ENCODE data around the gene CGNL1.

The CGNL1 gene

GRCh38 chr15:57537072-57537471 is 160.8 kb downstream of the CGNL1 start:
- Mint-ChIP-seq H3K36me3 (no peaks in the 10 kb centered on the region), H3K4me1 (peaks cover 13% of the 10 kb centered on the region), H3K27ac (no peak overlapping the region), H3K9me3 (no peaks in the 10 kb centered on the region), H3K4me3 (no peak overlapping the region)
- ATAC-seq (no peak), DNase-seq (ENCODE audit: low spot score in 2 of 2) (no peak)

- Mint-ChIP-seq H3K36me3 (no peaks in the 10 kb centered on the region), H3K4me1 (peaks cover 13% of the 10 kb centered on the region), H3K4me3 (no peak overlapping the region), H3K27ac (no peak overlapping the region), H3K9me3 (no peaks in the 10 kb centered on the region)
- ATAC-seq (no peak), DNase-seq (ENCODE audit: low spot score in 2 of 2) (no peak)
Measured at GRCh38 chr15:57537488-57538264, 161.4 kb downstream of the CGNL1 start.

GRCh38 chr15:57538265-57538529 is 161.9 kb downstream of the CGNL1 start:
- ATAC-seq (no peak), DNase-seq (ENCODE audit: low spot score in 2 of 2) (no peak)
- H3K4me3 Mint-ChIP-seq = no peak overlapping the region
- H3K4me1 Mint-ChIP-seq = peaks cover 13% of the 10 kb centered on the region
- no peaks in the 10 kb centered on the region for H3K36me3 Mint-ChIP-seq
- H3K9me3 Mint-ChIP-seq = no peaks in the 10 kb centered on the region
- no peak overlapping the region for H3K27ac Mint-ChIP-seq

GRCh38 chr15:57538821-57539220 is 162.5 kb downstream of the CGNL1 start:
- Mint-ChIP-seq H3K4me1 (peaks cover 13% of the 10 kb centered on the region), H3K36me3 (no peaks in the 10 kb centered on the region)
- DNase-seq (ENCODE audit: low spot score in 2 of 2) = no peak

GRCh38 chr15:57540211-57540610 is 163.9 kb downstream of the CGNL1 start:
- ATAC-seq (no peak), DNase-seq (ENCODE audit: low spot score in 2 of 2) (no peak)
- Mint-ChIP-seq H3K27ac (no peak overlapping the region), H3K4me3 (no peak overlapping the region), H3K36me3 (no peaks in the 10 kb centered on the region), H3K4me1 (peaks cover 13% of the 10 kb centered on the region), H3K9me3 (no peaks in the 10 kb centered on the region)

More at GRCh38 chr15:57538821-57539220, 162.5 kb downstream of the CGNL1 start:
- no peak for ATAC-seq
- H3K4me3 Mint-ChIP-seq = no peak overlapping the region
- H3K9me3 Mint-ChIP-seq = no peaks in the 10 kb centered on the region
- peak overlapping the region; percentile 32 for H3K27ac Mint-ChIP-seq

GRCh38 chr15:57540736-57541135 is 164.4 kb downstream of the CGNL1 start:
- Mint-ChIP-seq H3K9me3 (no peaks in the 10 kb centered on the region), H3K27ac (no peak overlapping the region), H3K4me1 (peaks cover 13% of the 10 kb centered on the region), H3K4me3 (no peak overlapping the region), H3K36me3 (no peaks in the 10 kb centered on the region)
- ATAC-seq = peak; percentile 84
- peak in 1 of 2 donors; percentile 59 for DNase-seq (ENCODE audit: low spot score in 2 of 2)

GRCh38 chr15:57541271-57541670 is 165.0 kb downstream of the CGNL1 start:
- Mint-ChIP-seq H3K36me3 (no peaks in the 10 kb centered on the region), H3K4me1 (peaks cover 13% of the 10 kb centered on the region), H3K9me3 (no peaks in the 10 kb centered on the region), H3K27ac (no peak overlapping the region), H3K4me3 (no peak overlapping the region)
- ATAC-seq (peak; percentile 5), DNase-seq (ENCODE audit: low spot score in 2 of 2) (no peak)

GRCh38 chr15:57541805-57542504 is 165.7 kb downstream of the CGNL1 start:
- peak in 1 of 2 donors; percentile 57 for DNase-seq (ENCODE audit: low spot score in 2 of 2)
- H3K9me3 Mint-ChIP-seq = no peaks in the 10 kb centered on the region
- H3K36me3 Mint-ChIP-seq = no peaks in the 10 kb centered on the region
- no peak for ATAC-seq
- H3K27ac Mint-ChIP-seq = no peak overlapping the region
- H3K4me3 Mint-ChIP-seq = no peak overlapping the region
- peaks cover 13% of the 10 kb centered on the region for H3K4me1 Mint-ChIP-seq

GRCh38 chr15:57542505-57542817 is 166.2 kb downstream of the CGNL1 start:
- DNase-seq (ENCODE audit: low spot score in 2 of 2) (no peak), ATAC-seq (no peak)
- Mint-ChIP-seq H3K9me3 (no peaks in the 10 kb centered on the region), H3K27ac (no peak overlapping the region), H3K4me3 (no peak overlapping the region), H3K4me1 (peaks cover 13% of the 10 kb centered on the region), H3K36me3 (no peaks in the 10 kb centered on the region)

- no peak overlapping the region for H3K4me3 Mint-ChIP-seq
- DNase-seq (ENCODE audit: low spot score in 2 of 2) (no peak), ATAC-seq (no peak)
- H3K4me1 Mint-ChIP-seq = peaks cover 12% of the 10 kb centered on the region
- H3K27ac Mint-ChIP-seq = no peak overlapping the region
- no peaks in the 10 kb centered on the region for H3K9me3 Mint-ChIP-seq
- H3K36me3 Mint-ChIP-seq = no peaks in the 10 kb centered on the region
Measured at GRCh38 chr15:57544848-57545480, 168.7 kb downstream of the CGNL1 start.

- DNase-seq (ENCODE audit: low spot score in 2 of 2) = no peak
- H3K4me3 Mint-ChIP-seq = no peak overlapping the region
- H3K9me3 Mint-ChIP-seq = no peaks in the 10 kb centered on the region
- H3K36me3 Mint-ChIP-seq = no peaks in the 10 kb centered on the region
- peaks cover 2% of the 10 kb centered on the region for H3K4me1 Mint-ChIP-seq
- no peak overlapping the region for H3K27ac Mint-ChIP-seq
- no peak for ATAC-seq
Measured at GRCh38 chr15:57545995-57546394, 169.7 kb downstream of the CGNL1 start.

GRCh38 chr15:57547243-57547755 is 171.0 kb downstream of the CGNL1 start:
- Mint-ChIP-seq H3K4me1 (no peaks in the 10 kb centered on the region), H3K9me3 (no peaks in the 10 kb centered on the region), H3K36me3 (no peaks in the 10 kb centered on the region), H3K27ac (no peak overlapping the region), H3K4me3 (no peak overlapping the region)
- DNase-seq (ENCODE audit: low spot score in 2 of 2) = no peak
- ATAC-seq = no peak

GRCh38 chr15:57548351-57548750 is 172.0 kb downstream of the CGNL1 start:
- no peak for DNase-seq (ENCODE audit: low spot score in 2 of 2)
- no peak for ATAC-seq

GRCh38 chr15:57548835-57549234 is 172.5 kb downstream of the CGNL1 start:
- H3K27ac Mint-ChIP-seq = no peak overlapping the region

More at GRCh38 chr15:57548351-57548750, 172.0 kb downstream of the CGNL1 start:
- Mint-ChIP-seq H3K4me1 (no peaks in the 10 kb centered on the region), H3K36me3 (no peaks in the 10 kb centered on the region), H3K27ac (no peak overlapping the region), H3K4me3 (no peak overlapping the region), H3K9me3 (no peaks in the 10 kb centered on the region)

GRCh38 chr15:57549935-57550334 is 173.6 kb downstream of the CGNL1 start:
- DNase-seq (ENCODE audit: low spot score in 2 of 2) = no peak
- H3K27ac Mint-ChIP-seq = no peak overlapping the region
- no peaks in the 10 kb centered on the region for H3K36me3 Mint-ChIP-seq
- no peaks in the 10 kb centered on the region for H3K9me3 Mint-ChIP-seq
- H3K4me3 Mint-ChIP-seq = no peak overlapping the region
- no peaks in the 10 kb centered on the region for H3K4me1 Mint-ChIP-seq
- ATAC-seq = no peak

More at GRCh38 chr15:57548835-57549234, 172.5 kb downstream of the CGNL1 start:
- Mint-ChIP-seq H3K4me3 (no peak overlapping the region), H3K4me1 (no peaks in the 10 kb centered on the region), H3K36me3 (no peaks in the 10 kb centered on the region), H3K9me3 (no peaks in the 10 kb centered on the region)
- no peak for ATAC-seq
- DNase-seq (ENCODE audit: low spot score in 2 of 2) = no peak

GRCh38 chr15:57550640-57551039 is 174.3 kb downstream of the CGNL1 start:
- no peaks in the 10 kb centered on the region for H3K36me3 Mint-ChIP-seq
- no peaks in the 10 kb centered on the region for H3K4me1 Mint-ChIP-seq
- H3K9me3 Mint-ChIP-seq = no peaks in the 10 kb centered on the region
- H3K4me3 Mint-ChIP-seq = no peak overlapping the region
- DNase-seq (ENCODE audit: low spot score in 2 of 2) = no peak
- no peak for ATAC-seq
- H3K27ac Mint-ChIP-seq = no peak overlapping the region
